Activated CD8-positive, alpha-beta T cell treated with anti-CD3 and anti-CD28 coated beads, Interleukin-2, amount 10 ng/mL, durations not matched to agents 7 days and 5 days (primary cell): ENCODE data around the gene ATP7A. TPM values are rescaled to one million over a fixed set of nuclear protein-coding genes. Genes with fewer than 3 reads are reported as not detected.
A peak's percentile ranks its signal among the peaks of the same experiment; 100 is the strongest.

Experiments used
- ATAC-seq: fragments of 150-1000 bp; cut with Tn5 transposase; one replicate; pipeline ENCODE4 v1.10.0; 2021; ENCODE audit warnings: moderate library complexity
- CTCF ChIA-PET: fragments of 350-600 bp; sonication (Branson Sonifier 250); formaldehyde crosslinking; loops from one replicate; lab custom pipeline; 2021; ENCODE audit warnings: antibody characterized with exemption; lab: Charles Lee
- POLR2A ChIA-PET: fragments of 350-600 bp; sonication (Branson Sonifier 250); formaldehyde crosslinking; loops from one replicate; lab custom pipeline; 2021; ENCODE audit warnings: antibody characterized with exemption; lab: Charles Lee
- DNase-seq: peaks from one replicate; pipeline ENCODE4 v3.0.0-alpha.2; 2020
- H3K27ac Mint-ChIP-seq: one replicate; pipeline ENCODE4 v1.8.0; 2021; ENCODE audit warnings: mild to moderate bottlenecking, mixed read lengths
- H3K27me3 Mint-ChIP-seq: one replicate; pipeline ENCODE4 v1.8.0; 2021; ENCODE audit warnings: low read depth, mixed read lengths
- H3K36me3 Mint-ChIP-seq: one replicate; pipeline ENCODE4 v1.8.0; 2021; ENCODE audit warnings: low read depth, mixed read lengths
- H3K4me1 Mint-ChIP-seq: one replicate; pipeline ENCODE4 v1.8.0; 2021; ENCODE audit warnings: low read depth, mixed read lengths
- H3K4me3 Mint-ChIP-seq: one replicate; pipeline ENCODE4 v1.8.0; 2021; ENCODE audit warnings: mild to moderate bottlenecking, mixed read lengths
- H3K9me3 Mint-ChIP-seq: one replicate; pipeline ENCODE4 v1.8.0; 2022; ENCODE audit warnings: mixed read lengths; ENCODE audit not compliant: insufficient read depth
- total RNA-seq, 2 experiments: library from RNA; stranded (reverse); gene quantifications; one replicate each; pipeline ENCODE4 v1.2.3, GENCODE V29; 2021

Gene ATP7A
- total RNA-seq, 2 experiments from 2014 or later: 8.6 to 8.8 TPM

- no peak for ATAC-seq
- H3K27ac Mint-ChIP-seq: no peak overlapping the region
- ChIA-PET POLR2A (no interaction called here), CTCF (no interaction called here)
- H3K27me3 Mint-ChIP-seq: no peaks in the 10 kb centered on the region
- H3K9me3 Mint-ChIP-seq: no peaks in the 10 kb centered on the region
- H3K36me3 Mint-ChIP-seq: no peaks in the 10 kb centered on the region
- DNase-seq: no peak
- H3K4me1 Mint-ChIP-seq: peaks cover 2% of the 10 kb centered on the region
- no peak overlapping the region for H3K4me3 Mint-ChIP-seq
These were observed 36.1 kb downstream of the ATP7A start for GRCh38 chrX:77946571-77946970.

- H3K27ac Mint-ChIP-seq: no peak overlapping the region
- no peak overlapping the region for H3K4me3 Mint-ChIP-seq
- CTCF ChIA-PET: interaction anchor here (1.1 kb wide), 1 partner anchor 142 kb away, joined by 3 read pairs; no protein-coding TSS in a partner anchor
- ATAC-seq (no peak), DNase-seq (no peak)
- no peaks in the 10 kb centered on the region for H3K9me3 Mint-ChIP-seq
- no peaks in the 10 kb centered on the region for H3K36me3 Mint-ChIP-seq
- no peaks in the 10 kb centered on the region for H3K27me3 Mint-ChIP-seq
- POLR2A ChIA-PET: no interaction called here
- H3K4me1 Mint-ChIP-seq: no peaks in the 10 kb centered on the region
These were observed 39.3 kb downstream of the ATP7A start for GRCh38 chrX:77949840-77950239.

GRCh38 chrX:77952173-77952572 lies 41.7 kb downstream of the ATP7A start:
- CTCF ChIA-PET: no interaction called here
- H3K36me3 Mint-ChIP-seq: peaks cover 7% of the 10 kb centered on the region
- DNase-seq (no peak), ATAC-seq (no peak)
- no peak overlapping the region for H3K4me3 Mint-ChIP-seq
- H3K27me3 Mint-ChIP-seq: no peaks in the 10 kb centered on the region
- peaks cover 9% of the 10 kb centered on the region for H3K9me3 Mint-ChIP-seq
- no peak overlapping the region for H3K27ac Mint-ChIP-seq
- POLR2A ChIA-PET: no interaction called here
- H3K4me1 Mint-ChIP-seq: peaks cover 3% of the 10 kb centered on the region

- Mint-ChIP-seq H3K36me3 (peaks cover 10% of the 10 kb centered on the region), H3K27me3 (no peaks in the 10 kb centered on the region), H3K4me1 (peaks cover 11% of the 10 kb centered on the region), H3K9me3 (peaks cover 9% of the 10 kb centered on the region), H3K4me3 (no peak overlapping the region), H3K27ac (no peak overlapping the region)
- DNase-seq: no peak
- POLR2A ChIA-PET: no interaction called here
- ATAC-seq: no peak
- CTCF ChIA-PET: interaction anchor here (1.4 kb wide), 1 partner anchor 139 kb away, joined by 3 read pairs; no protein-coding TSS in a partner anchor
These were observed 42.8 kb downstream of the ATP7A start for GRCh38 chrX:77953302-77953701.

- peaks cover 12% of the 10 kb centered on the region for H3K36me3 Mint-ChIP-seq
- H3K27me3 Mint-ChIP-seq: no peaks in the 10 kb centered on the region
- H3K9me3 Mint-ChIP-seq: peaks cover 9% of the 10 kb centered on the region
- ChIA-PET CTCF (interaction anchor here (1.4 kb wide), 1 partner anchor 139 kb away, joined by 3 read pairs; no protein-coding TSS in a partner anchor), POLR2A (no interaction called here)
- H3K27ac Mint-ChIP-seq: no peak overlapping the region
- ATAC-seq (no peak), DNase-seq (no peak)
- H3K4me3 Mint-ChIP-seq: no peak overlapping the region
- peaks cover 11% of the 10 kb centered on the region for H3K4me1 Mint-ChIP-seq
These were observed 43.2 kb downstream of the ATP7A start for GRCh38 chrX:77953708-77954107.

GRCh38 chrX:77960567-77960966 lies 50.1 kb downstream of the ATP7A start:
- DNase-seq (no peak), ATAC-seq (no peak)
- peaks cover 14% of the 10 kb centered on the region for H3K36me3 Mint-ChIP-seq
- ChIA-PET POLR2A (no interaction called here), CTCF (no interaction called here)
- no peak overlapping the region for H3K27ac Mint-ChIP-seq
- H3K4me3 Mint-ChIP-seq: no peak overlapping the region
- peaks cover 9% of the 10 kb centered on the region for H3K9me3 Mint-ChIP-seq
- peaks cover 28% of the 10 kb centered on the region for H3K4me1 Mint-ChIP-seq
- H3K27me3 Mint-ChIP-seq: no peaks in the 10 kb centered on the region

GRCh38 chrX:77961063-77961462 lies 50.6 kb downstream of the ATP7A start:
- Mint-ChIP-seq H3K4me3 (no peak overlapping the region), H3K27ac (no peak overlapping the region), H3K9me3 (peaks cover 4% of the 10 kb centered on the region), H3K4me1 (peaks cover 26% of the 10 kb centered on the region), H3K27me3 (no peaks in the 10 kb centered on the region), H3K36me3 (peaks cover 16% of the 10 kb centered on the region)
- POLR2A ChIA-PET: no interaction called here
- DNase-seq (no peak), ATAC-seq (no peak)
- CTCF ChIA-PET: no interaction called here

GRCh38 chrX:77962068-77962902 lies 51.8 kb downstream of the ATP7A start:
- POLR2A ChIA-PET: interaction anchor here (0.5 kb wide), 1 partner anchor 102 kb away, joined by 4 read pairs; no protein-coding TSS in a partner anchor
- peak; percentile 76 for ATAC-seq
- Mint-ChIP-seq H3K27me3 (no peaks in the 10 kb centered on the region), H3K4me3 (peak overlapping the region; percentile 46), H3K36me3 (peaks cover 13% of the 10 kb centered on the region), H3K27ac (peak overlapping the region; percentile 85), H3K4me1 (peaks cover 26% of the 10 kb centered on the region), H3K9me3 (no peaks in the 10 kb centered on the region)
- DNase-seq: no peak
- CTCF ChIA-PET: no interaction called here

- Mint-ChIP-seq H3K27ac (no peak overlapping the region), H3K27me3 (no peaks in the 10 kb centered on the region)
- CTCF ChIA-PET: no interaction called here
These were observed 55.9 kb downstream of the ATP7A start for GRCh38 chrX:77966361-77966760.

GRCh38 chrX:77967631-77968030 lies 57.1 kb downstream of the ATP7A start:
- Mint-ChIP-seq H3K27ac (no peak overlapping the region), H3K36me3 (peaks cover 7% of the 10 kb centered on the region), H3K4me3 (no peak overlapping the region), H3K4me1 (peaks cover under 1% of the 10 kb centered on the region), H3K9me3 (no peaks in the 10 kb centered on the region), H3K27me3 (no peaks in the 10 kb centered on the region)
- POLR2A ChIA-PET: no interaction called here
- ATAC-seq (no peak), DNase-seq (no peak)
- CTCF ChIA-PET: no interaction called here

More at GRCh38 chrX:77966361-77966760, 55.9 kb downstream of the ATP7A start:
- DNase-seq: no peak
- H3K36me3 Mint-ChIP-seq: peaks cover 5% of the 10 kb centered on the region
- no peaks in the 10 kb centered on the region for H3K9me3 Mint-ChIP-seq
- no peak overlapping the region for H3K4me3 Mint-ChIP-seq
- peaks cover 11% of the 10 kb centered on the region for H3K4me1 Mint-ChIP-seq
- ATAC-seq: no peak
- POLR2A ChIA-PET: no interaction called here

GRCh38 chrX:77969538-77969937 lies 59.0 kb downstream of the ATP7A start, which contains the start of gene PGAM4:
TSS of gene PGAM4 (minus strand) at chrX:77969638. CDS start at chrX:77969638, 0 bp downstream.
- ATAC-seq (no peak), DNase-seq (no peak)
- POLR2A ChIA-PET: no interaction called here
- CTCF ChIA-PET: no interaction called here
- Mint-ChIP-seq H3K27ac (no peak within 1 kb of the TSS), H3K9me3 (no peaks in the 10 kb centered on the region), H3K27me3 (no peaks in the 10 kb centered on the region), H3K4me3 (no peak within 1 kb of the TSS), H3K4me1 (no peaks in the 10 kb centered on the region), H3K36me3 (peaks cover 10% of the 10 kb centered on the region)

GRCh38 chrX:77975755-77976154 lies 65.3 kb downstream of the ATP7A start:
- no peak for ATAC-seq
- POLR2A ChIA-PET: no interaction called here
- no peak overlapping the region for H3K4me3 Mint-ChIP-seq

More at GRCh38 chrX:77975755-77976154, 65.3 kb downstream of the ATP7A start:
- CTCF ChIA-PET: no interaction called here
- Mint-ChIP-seq H3K4me1 (no peaks in the 10 kb centered on the region), H3K27me3 (no peaks in the 10 kb centered on the region), H3K27ac (no peak overlapping the region), H3K9me3 (no peaks in the 10 kb centered on the region), H3K36me3 (peaks cover 10% of the 10 kb centered on the region)
- DNase-seq: no peak
